B cell (primary cell): ENCODE data around the gene TMEM176A. TPM values are rescaled to one million over a fixed set of nuclear protein-coding genes. Genes with fewer than 3 reads are reported as not detected.

Experiments
- ATAC-seq: fragments of 200-7000 bp; cut with Tn5 transposase; one replicate; pipeline ENCODE4 v1.10.0; 2021; ENCODE audit warnings: low read depth, mild to moderate bottlenecking, moderate number of reproducible peaks, moderate library complexity
- CTCF ChIA-PET: fragments of 350-600 bp; sonication (Branson Sonifier 250); formaldehyde crosslinking; loops from one replicate; lab custom pipeline; 2021; ENCODE audit warnings: antibody characterized with exemption, inconsistent platforms; lab: Charles Lee
- POLR2A ChIA-PET: fragments of 350-600 bp; sonication (Branson Sonifier 250); formaldehyde crosslinking; loops from one replicate; lab custom pipeline; 2021; ENCODE audit warnings: antibody characterized with exemption; lab: Charles Lee
- DNase-seq: peaks from one replicate; pipeline ENCODE4 v3.0.0; 2013
- H2AFZ ChIP-seq: 2 replicates; pipeline ENCODE4 v1.6.1; 2012; ENCODE audit warnings: mild to moderate bottlenecking, low read depth, low read length; ENCODE audit not compliant: insufficient read depth, poor library complexity, severe bottlenecking
- H3K27ac ChIP-seq, 2 donors: 1 replicate in 1 of 2; 2 replicates in 1 of 2; pipeline ENCODE4 v1.5.1; 2012 to 2013; ENCODE audit warnings: low read length in 2 of 2, mild to moderate bottlenecking in 2 of 2, moderate library complexity in 1 of 2
- H3K27me3 ChIP-seq, 4 experiments: fragments of 200-600 bp in 1 of 4; sonication (generic) in 1 of 4; replicated peaks in 1 of 4; 1 replicate in 2 of 4; 2 replicates in 2 of 4; pipeline versions ENCODE4 v1.6.1 to v1.7.0; 2013 to 2016; ENCODE audit warnings: low read length in 3 of 4, mild to moderate bottlenecking in 2 of 4, mixed read lengths in 1 of 4, moderate library complexity in 1 of 4; ENCODE audit not compliant: insufficient read depth in 4 of 4, control insufficient read depth in 3 of 4; ENCODE audit errors: control extremely low read depth in 1 of 4
- H3K36me3 ChIP-seq, 2 experiments: replicated peaks in 1 of 2; 1 replicate in 1 of 2; 2 replicates in 1 of 2; pipeline versions ENCODE4 v1.6.1 to v1.7.1; 2013; ENCODE audit warnings: low read length in 1 of 2; ENCODE audit not compliant: insufficient read depth in 2 of 2, control insufficient read depth in 1 of 2; ENCODE audit errors: control extremely low read depth in 1 of 2, extremely low read depth in 1 of 2
- H3K4me1 ChIP-seq, 2 donors: fragments of 200-600 bp in 1 of 2; sonication (generic) in 1 of 2; 1 replicate in 1 of 2; 2 replicates in 1 of 2; pipeline versions ENCODE4 v1.5.1 to v1.6.1; 2013 to 2017; ENCODE audit warnings: low read length in 2 of 2; ENCODE audit not compliant: control insufficient read depth in 2 of 2, insufficient read depth in 2 of 2
- H3K4me2 ChIP-seq: replicated peaks from 2 replicates; pipeline ENCODE3; 2012; ENCODE audit warnings: mild to moderate bottlenecking, low read depth, low read length; ENCODE audit not compliant: poor library complexity, severe bottlenecking
- H3K4me3 ChIP-seq, 5 experiments: fragments of 200-600 bp in 1 of 5; sonication (generic) in 1 of 5; 1 replicate in 3 of 5; 2 replicates in 2 of 5; pipeline versions ENCODE4 v1.5.1 to v1.7.0; 2011 to 2016; ENCODE audit warnings: low read length in 4 of 5, mild to moderate bottlenecking in 4 of 5, low read depth in 2 of 5, control low read depth in 1 of 5, moderate library complexity in 1 of 5; ENCODE audit not compliant: insufficient read depth in 1 of 5; ENCODE audit errors: control extremely low read depth in 1 of 5, extremely low read depth in 1 of 5
- H3K79me2 ChIP-seq: fragments of 200-600 bp; sonication (generic); one replicate; pipeline ENCODE4 v1.6.0; 2016; ENCODE audit warnings: low read length; ENCODE audit not compliant: control insufficient read depth, insufficient read depth
- H3K9ac ChIP-seq: fragments of 200-600 bp; sonication (generic); 2 replicates; pipeline ENCODE4 v1.6.1; 2017; ENCODE audit warnings: mild to moderate bottlenecking, low read length, moderate library complexity
- H3K9me3 ChIP-seq, 3 donors: one replicate each; pipeline versions ENCODE4 v1.6.1 to v1.7.1; 2013; ENCODE audit warnings: low read length in 2 of 3; ENCODE audit not compliant: control insufficient read depth in 2 of 3, insufficient read depth in 1 of 3; ENCODE audit errors: control extremely low read depth in 1 of 3
- H4K20me1 ChIP-seq: 2 replicates; pipeline ENCODE4 v1.6.0; 2012; ENCODE audit warnings: mild to moderate bottlenecking, low read length; ENCODE audit not compliant: insufficient read depth, control insufficient read depth, poor library complexity, severe bottlenecking
- H3K27ac Mint-ChIP-seq: one replicate; pipeline ENCODE4 v1.8.0; 2021; ENCODE audit warnings: mixed read lengths
- H3K27me3 Mint-ChIP-seq: one replicate; pipeline ENCODE4 v1.8.0; 2021; ENCODE audit warnings: mixed read lengths
- H3K4me1 Mint-ChIP-seq: one replicate; pipeline ENCODE4 v1.8.0; 2021; ENCODE audit warnings: mixed read lengths
- H3K4me3 Mint-ChIP-seq: one replicate; pipeline ENCODE4 v1.8.0; 2021; ENCODE audit warnings: mixed read lengths
- H3K9me3 Mint-ChIP-seq: one replicate; pipeline ENCODE4 v1.8.0; 2022; ENCODE audit warnings: mixed read lengths; ENCODE audit not compliant: insufficient read depth
- EZH2 ChIP-seq: IDR thresholded peaks from 2 replicates; pipeline ENCODE4 v1.6.1; 2012; ENCODE audit warnings: borderline replicate concordance, low read depth, mild to moderate bottlenecking, moderate library complexity, low read length; ENCODE audit not compliant: insufficient read depth, poor library complexity, severe bottlenecking
- WGBS: methylation state at CpG from one replicate; pipeline ENCODE4 v1.1.5; 2013; ENCODE audit warnings: missing lambda C conversion rate; ENCODE audit not compliant: insufficient coverage; 5-methylcytosine and 5-hydroxymethylcytosine counted together
- intact Hi-C: fragments of 100-400 bp; cut with micrococcal nuclease; formaldehyde crosslinking; loops from one replicate; pipeline ENCODE4 v1.10.0; 2022
- polyA minus RNA-seq: library from RNA; depleted of rRNA, polyadenylated mRNA; stranded (reverse); fragments of >200 nt; gene quantifications from 2 replicates; pipeline ENCODE4 v1.2.3, GENCODE V29; 2012
- polyA plus RNA-seq: library from polyadenylated mRNA; depleted of rRNA; stranded (reverse); fragments of >200 nt; gene quantifications from 2 replicates; pipeline ENCODE4 v1.2.3, GENCODE V29; 2012
- total RNA-seq, 2 donors: library from RNA; stranded (reverse); fragments of 120-200 nt in 1 of 2; gene quantifications; 1 replicate in 1 of 2; 2 replicates in 1 of 2; pipeline versions ENCODE4 v1.2.3 to v1.2.4, GENCODE V29; 2013 to 2022
- TF ChIP-seq, protein P1 (sequence below): fragments of 200-600 bp; IDR thresholded peaks from one replicate; pipeline ENCODE4 v1.8.0; 2022; ENCODE audit warnings: antibody characterized with exemption, mild to moderate bottlenecking

The TMEM176A gene, protein sequence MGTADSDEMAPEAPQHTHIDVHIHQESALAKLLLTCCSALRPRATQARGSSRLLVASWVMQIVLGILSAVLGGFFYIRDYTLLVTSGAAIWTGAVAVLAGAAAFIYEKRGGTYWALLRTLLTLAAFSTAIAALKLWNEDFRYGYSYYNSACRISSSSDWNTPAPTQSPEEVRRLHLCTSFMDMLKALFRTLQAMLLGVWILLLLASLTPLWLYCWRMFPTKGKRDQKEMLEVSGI
- not detected in 2 replicates for total RNA-seq
- 0.28 TPM for total RNA-seq (2013)
- 0.22 and 1.1 TPM in 2 replicates for polyA plus RNA-seq
- polyA minus RNA-seq: 2.1 TPM in 1 of 2 replicates, not detected in the other

DNA sequence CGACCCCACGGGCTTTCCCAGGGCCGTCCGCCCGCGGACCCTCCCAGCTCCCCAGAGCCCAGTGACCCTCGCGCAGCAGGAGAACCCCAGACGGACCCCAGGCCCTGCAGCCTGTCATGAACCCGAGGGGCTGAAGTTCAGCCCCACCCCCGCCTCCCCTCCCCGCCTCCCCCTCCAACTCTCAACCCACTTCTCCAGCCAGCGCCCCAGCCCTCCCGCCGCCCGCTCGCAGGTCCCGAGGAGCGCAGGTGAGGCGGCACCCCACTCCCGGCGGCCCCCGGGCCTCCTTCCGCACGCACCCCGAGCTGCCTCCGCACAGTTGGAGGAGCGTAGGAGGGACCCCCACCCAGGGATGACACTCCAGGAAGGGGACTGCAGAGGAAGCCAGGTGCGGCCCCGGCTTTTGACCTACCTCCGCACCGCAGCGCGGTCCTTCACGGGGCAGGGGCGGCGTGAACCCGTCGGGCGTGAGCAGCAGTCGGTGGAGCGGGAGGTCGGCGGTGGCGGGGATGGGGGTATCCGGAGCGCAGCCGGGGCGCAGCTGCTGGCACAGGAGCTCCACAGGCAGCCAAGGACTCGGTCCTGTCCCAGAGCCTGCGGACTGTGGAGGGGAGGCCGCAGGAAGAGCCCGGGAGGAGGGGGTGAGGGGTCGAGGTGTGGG is at the start of gene TMEM176A:
Gene TMEM176A, plus strand, starts transcription at position 189 of the 661 bp plus-strand sequence. CDS start 782 bp downstream, outside the sequence.
- TF ChIP-seq EZH2: no peak
- TF ChIP-seq, protein P1, sequence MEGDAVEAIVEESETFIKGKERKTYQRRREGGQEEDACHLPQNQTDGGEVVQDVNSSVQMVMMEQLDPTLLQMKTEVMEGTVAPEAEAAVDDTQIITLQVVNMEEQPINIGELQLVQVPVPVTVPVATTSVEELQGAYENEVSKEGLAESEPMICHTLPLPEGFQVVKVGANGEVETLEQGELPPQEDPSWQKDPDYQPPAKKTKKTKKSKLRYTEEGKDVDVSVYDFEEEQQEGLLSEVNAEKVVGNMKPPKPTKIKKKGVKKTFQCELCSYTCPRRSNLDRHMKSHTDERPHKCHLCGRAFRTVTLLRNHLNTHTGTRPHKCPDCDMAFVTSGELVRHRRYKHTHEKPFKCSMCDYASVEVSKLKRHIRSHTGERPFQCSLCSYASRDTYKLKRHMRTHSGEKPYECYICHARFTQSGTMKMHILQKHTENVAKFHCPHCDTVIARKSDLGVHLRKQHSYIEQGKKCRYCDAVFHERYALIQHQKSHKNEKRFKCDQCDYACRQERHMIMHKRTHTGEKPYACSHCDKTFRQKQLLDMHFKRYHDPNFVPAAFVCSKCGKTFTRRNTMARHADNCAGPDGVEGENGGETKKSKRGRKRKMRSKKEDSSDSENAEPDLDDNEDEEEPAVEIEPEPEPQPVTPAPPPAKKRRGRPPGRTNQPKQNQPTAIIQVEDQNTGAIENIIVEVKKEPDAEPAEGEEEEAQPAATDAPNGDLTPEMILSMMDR: no peak
- Histone ChIP-seq H3K27me3 (peaks cover 0 to 60% (median 17%) of the 10 kb centered on the region in 4 experiments), H3K36me3 (no peaks in the 10 kb centered on the region), H3K79me2 (no peaks in the 10 kb centered on the region), H3K9ac (peak within 1 kb of the TSS; percentile 26), H3K4me1 (peaks cover 4 to 18% of the 10 kb centered on the region in 2 donors), H4K20me1 (no peaks in the 10 kb centered on the region), H3K27ac (no peak within 1 kb of the TSS), H3K4me3 (peak within 1 kb of the TSS in 3 of 5 experiments; percentile 15 to 27 (median 24)), H3K4me2 (peak within 1 kb of the TSS; percentile 67), H3K9me3 (peaks cover 0 to 27% (median 5%) of the 10 kb centered on the region in 3 donors), H2AFZ (peak within 1 kb of the TSS; percentile 38)
- ChIA-PET POLR2A (no interaction called here), CTCF (no interaction called here)
- WGBS: 5% methylated on average over 46 of the region's 54 CpGs
- Mint-ChIP-seq H3K4me3 (peak within 1 kb of the TSS; percentile 56), H3K27me3 (peaks cover 51% of the 10 kb centered on the region), H3K4me1 (peaks cover 10% of the 10 kb centered on the region), H3K9me3 (peaks cover under 1% of the 10 kb centered on the region), H3K27ac (no peak within 1 kb of the TSS)
- DNase-seq: peak; percentile 16
- no peak for ATAC-seq
- intact Hi-C loops: no loop called here

DNA sequence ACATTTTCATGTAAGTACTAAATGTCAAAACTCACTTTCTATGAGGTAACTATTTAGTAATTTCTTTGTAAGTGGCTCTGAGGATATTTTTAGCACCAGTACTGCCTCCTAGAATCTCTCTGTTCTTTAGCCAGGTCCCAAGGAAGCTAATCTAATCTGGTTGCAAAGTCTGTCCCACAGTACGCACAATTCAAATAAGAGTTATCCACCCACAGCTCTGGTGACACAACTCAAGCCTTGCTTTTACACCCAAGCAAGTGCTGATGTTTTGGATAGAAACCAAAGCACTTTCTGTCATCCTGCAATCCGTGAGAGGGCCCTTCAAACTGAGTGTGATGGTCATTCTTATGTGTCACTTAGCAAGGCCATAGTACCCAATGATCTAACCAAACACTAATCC is 48.9 kb upstream of the TMEM176A start:
- no peak overlapping the region for H3K4me3 Mint-ChIP-seq

More for the DNA sequence above, 48.9 kb upstream of the TMEM176A start:
- H2AFZ ChIP-seq: no peak overlapping the region
- H3K36me3 ChIP-seq: no peaks in the 10 kb centered on the region
- intact Hi-C loops: no loop called here
- no peaks in the 10 kb centered on the region for H4K20me1 ChIP-seq
- no CpG with 5 or more reads among the region's 2 CpGs for WGBS
- Mint-ChIP-seq H3K27me3 (peaks cover 20% of the 10 kb centered on the region), H3K4me1 (peaks cover 11% of the 10 kb centered on the region), H3K27ac (no peak overlapping the region), H3K9me3 (no peaks in the 10 kb centered on the region)
- H3K4me2 ChIP-seq: no peak overlapping the region
- H3K9ac ChIP-seq: no peak overlapping the region
- no peak for ATAC-seq
- TF ChIP-seq EZH2: no peak
- TF ChIP-seq, protein P1: no peak
- no peaks in the 10 kb centered on the region for H3K79me2 ChIP-seq
- ChIA-PET CTCF (no interaction called here), POLR2A (no interaction called here)
- no peak for DNase-seq
- no peak overlapping the region for H3K4me3 ChIP-seq
- H3K27ac ChIP-seq: no peak overlapping the region
- peaks cover 0 to 4% (median 0%) of the 10 kb centered on the region in 4 experiments for H3K27me3 ChIP-seq
- H3K4me1 ChIP-seq: peaks cover 10% of the 10 kb centered on the region in 2 donors
- no peaks in the 10 kb centered on the region for H3K9me3 ChIP-seq
